Measurements from ENCODE around the gene S1PR2.

GRCh38 chr19:10203686-10204085 lies 27.4 kb downstream of the S1PR2 start:
- TF ChIP-seq CTCF (IDR thresholded peaks at IDR 0.05) (no peak), POLR2AphosphoS5 (IDR thresholded peaks at IDR 0.05) (no peak), POLR2A (IDR thresholded peaks at IDR 0.05) (no peak)
